ENCODE results near the gene SPAAR.
"Not testable (repeated sequence)": the region's sequence is repeated elsewhere in the genome, so short reads cannot be mapped to it uniquely, and the experiment has no call there.

Gene SPAAR

DNA sequence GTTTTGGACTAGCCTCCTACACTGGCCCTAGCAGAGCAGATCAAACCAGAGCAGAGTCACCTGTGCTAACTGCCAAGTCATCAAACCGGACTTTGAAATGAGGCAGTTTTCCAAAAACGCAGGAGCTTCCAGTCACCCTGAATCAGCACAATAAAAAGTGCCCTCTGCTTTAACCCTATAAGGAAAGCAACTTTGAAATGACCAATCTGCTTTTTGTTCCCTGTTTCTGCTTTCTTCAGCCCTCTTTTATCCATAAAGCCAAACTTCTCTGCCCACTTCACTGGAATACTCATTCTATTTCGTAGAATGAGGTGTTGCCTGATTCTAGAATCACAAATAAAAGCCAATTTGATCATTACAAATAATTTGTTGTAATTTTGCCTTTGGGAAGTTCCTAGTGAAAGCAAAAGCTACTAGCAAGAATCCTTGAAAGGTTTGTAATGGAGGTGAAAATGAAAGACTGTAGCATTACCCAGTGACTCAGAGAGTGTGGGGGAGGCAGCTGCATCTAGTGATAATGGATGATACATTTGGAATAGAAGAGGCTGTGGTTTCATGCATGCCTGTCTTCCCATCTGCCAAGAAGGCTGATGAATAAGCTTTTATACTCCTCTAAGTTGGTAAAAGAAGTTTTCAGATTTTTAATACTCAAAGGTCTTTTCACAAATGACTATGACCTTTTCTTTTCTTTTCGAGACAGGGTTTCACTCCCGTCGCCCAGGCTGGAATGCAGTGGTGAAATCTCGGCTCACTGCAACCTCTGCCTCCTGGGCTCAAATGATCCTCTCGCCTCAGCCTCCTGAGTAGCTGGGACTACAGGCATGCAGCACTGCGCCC, 14.9 kb downstream of the SPAAR start:
- peak; percentile 95 for DNase-seq

DNA sequence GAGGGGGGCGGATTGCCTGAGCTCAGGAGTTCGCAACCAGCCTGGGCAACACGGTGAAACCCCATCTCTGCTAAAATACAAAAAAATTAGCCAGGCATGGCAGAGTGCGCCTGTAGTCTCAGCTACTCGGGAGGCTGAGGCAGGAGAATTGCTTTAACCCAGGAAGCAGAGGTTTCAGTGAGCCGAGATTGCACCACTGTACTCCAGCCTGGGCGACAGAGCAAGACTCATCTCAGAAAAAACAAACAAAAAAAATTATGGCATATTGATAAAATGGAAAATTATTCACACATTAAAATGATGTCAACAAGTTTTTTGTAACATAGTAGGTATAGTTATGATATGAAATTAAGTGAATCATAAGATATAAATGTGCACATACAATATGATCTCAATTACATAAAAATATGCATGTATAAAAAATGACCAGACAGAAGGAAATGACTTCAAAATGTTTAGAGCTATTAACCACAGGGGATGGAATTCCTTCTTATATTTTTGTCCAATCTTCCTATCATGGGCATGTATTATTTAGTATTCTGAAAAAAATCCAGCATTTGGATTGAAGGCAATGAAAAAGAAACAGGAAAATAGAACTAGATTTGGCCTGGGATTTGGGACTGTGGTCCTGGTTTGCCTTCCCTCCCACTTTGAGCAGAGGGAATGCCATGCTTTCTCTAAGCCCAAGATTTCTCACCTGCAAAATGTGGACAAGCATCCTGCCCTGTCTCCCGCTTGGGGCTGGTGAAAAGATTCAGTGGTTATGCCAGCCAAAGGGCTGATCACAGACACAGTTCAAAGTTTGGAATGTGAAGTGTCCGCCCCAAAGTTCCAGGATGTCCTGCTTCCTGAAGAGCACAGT, 19.5 kb downstream of the SPAAR start:
- no peak for DNase-seq

DNA sequence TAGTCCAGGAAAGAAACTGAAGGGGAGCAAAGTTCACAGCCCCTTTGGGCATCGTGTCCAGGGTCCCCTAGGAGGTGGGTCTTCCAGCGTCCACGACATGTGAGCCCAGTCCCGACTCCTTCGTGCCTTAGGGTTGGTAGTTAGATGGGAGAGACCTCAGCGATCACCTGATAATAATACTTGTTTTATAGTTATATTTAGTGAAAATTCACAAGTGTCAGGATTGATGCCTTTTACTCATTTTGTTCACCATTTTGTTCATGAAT, 20.1 kb downstream of the SPAAR start:
- no peak for DNase-seq

DNA sequence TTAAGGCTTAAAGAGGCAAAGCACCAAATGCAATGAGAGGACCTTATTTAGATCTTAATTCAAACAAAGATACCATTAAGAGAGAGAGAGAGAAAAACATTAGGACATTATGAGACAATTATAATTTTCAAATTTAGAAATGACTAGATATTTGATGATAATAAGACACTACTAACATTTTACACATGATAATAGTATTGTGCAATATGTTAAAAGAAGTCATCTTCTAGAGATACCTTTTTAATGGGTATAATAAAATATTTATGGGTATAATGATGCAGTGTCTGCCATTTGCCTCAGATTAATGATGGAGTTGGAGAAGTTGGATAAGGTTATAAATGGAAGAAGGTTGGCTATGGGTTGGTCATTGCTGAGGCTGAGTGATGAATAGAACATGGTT, 21.2 kb downstream of the SPAAR start:
- no peak for DNase-seq

DNA sequence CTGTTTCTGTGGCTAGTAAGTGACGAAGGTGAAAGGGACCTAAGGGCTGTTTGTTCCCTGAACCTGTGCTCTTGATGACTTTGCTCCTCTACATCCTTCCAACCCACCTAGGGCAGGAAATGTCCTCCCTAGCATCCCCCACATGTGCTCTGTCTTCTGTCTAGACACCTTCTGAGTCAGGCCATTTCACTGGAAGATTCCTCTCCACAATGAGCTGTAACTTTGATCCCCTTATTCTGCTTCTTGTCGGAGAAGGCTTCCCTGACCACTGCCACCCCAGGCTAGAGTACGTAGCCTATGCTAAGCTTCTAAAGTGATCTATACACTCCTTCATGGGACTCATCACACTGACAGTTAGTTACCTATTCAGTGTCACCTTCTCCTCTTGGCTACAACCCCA, 21.7 kb downstream of the SPAAR start:
- DNase-seq, result no peak

DNA sequence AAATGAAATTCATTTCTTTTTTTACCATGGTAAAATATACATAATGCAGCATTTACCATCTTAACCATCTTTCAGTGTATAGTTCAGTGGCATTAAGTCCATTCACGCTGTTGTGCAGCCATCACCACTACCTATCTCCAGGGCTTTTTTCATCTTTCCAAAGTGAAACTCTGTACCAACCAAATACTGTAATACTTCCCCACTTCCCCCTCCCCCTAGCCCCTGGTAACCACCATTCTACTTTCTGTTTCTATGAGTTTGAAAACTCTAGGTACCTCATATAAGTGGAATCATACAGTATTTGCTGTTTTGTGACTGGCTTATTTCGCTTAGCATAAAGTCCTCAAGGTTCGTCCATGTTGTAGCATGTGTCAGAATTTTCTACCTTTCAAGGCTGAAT, 23.4 kb downstream of the SPAAR start:
- DNase-seq, result peak; percentile 71

DNA sequence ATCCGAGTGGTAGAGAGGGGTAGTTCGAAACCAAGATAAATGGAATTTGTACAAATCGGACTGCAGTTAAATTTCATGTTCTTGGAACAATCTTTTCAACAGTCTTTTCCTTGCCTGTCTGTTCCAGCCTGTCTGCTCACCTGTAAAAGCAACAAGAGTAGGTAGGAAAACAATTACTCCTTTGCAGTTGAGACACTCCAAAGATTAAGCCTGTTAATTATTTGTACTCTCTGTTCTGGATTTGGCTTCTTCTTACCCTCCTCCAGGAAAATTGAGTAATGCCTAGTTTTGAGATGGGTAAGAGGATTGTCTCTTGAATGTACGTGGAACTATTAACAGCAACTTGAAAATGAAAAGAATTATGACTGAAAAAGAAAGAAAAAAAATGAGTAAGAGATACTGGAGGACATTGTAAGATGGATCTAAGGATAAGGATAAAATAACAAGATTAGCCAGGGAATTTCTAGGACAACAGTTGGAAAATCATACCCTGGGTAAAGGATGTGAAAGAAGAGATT, 24.3 kb downstream of the SPAAR start:
- DNase-seq, result no peak

DNA sequence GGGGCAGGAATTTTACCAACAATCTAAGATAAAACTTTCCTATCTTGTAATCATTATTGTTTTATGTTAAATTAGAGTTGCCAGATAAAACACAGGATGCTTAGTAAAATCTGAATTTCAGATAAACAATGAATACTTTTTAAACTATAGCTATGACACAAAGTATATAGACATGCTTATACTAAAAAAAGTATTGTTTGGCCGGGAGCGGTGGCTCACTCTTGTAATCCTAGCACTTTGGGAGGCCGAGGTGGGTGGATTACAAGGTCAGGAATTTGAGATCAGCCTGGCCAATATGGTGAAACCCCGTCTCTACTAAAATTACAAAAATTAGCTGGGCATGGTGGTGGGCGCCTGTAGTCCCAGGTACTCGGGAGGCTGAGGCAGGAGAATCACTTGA, 24.8 kb downstream of the SPAAR start:
- not testable (repeated sequence) for DNase-seq

DNA sequence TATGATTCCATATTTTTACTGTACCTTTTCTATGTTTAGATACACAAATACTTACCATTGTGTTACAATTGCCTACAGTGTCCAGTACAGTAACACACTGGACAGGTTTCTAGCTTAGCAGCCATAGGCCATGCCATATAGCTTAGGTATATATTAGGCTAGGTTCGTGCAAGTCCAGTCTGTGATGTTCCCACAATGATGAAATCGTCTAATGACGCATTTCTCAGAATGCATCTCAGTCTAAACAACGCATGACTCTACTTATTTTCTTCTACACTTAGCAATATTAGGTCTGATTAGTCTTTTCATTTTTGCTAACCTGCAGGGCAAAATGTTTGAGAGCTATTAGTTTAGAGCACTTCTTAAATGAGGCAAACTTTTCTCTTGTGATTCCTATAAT, 26.0 kb downstream of the SPAAR start:
- DNase-seq, result no peak

DNA sequence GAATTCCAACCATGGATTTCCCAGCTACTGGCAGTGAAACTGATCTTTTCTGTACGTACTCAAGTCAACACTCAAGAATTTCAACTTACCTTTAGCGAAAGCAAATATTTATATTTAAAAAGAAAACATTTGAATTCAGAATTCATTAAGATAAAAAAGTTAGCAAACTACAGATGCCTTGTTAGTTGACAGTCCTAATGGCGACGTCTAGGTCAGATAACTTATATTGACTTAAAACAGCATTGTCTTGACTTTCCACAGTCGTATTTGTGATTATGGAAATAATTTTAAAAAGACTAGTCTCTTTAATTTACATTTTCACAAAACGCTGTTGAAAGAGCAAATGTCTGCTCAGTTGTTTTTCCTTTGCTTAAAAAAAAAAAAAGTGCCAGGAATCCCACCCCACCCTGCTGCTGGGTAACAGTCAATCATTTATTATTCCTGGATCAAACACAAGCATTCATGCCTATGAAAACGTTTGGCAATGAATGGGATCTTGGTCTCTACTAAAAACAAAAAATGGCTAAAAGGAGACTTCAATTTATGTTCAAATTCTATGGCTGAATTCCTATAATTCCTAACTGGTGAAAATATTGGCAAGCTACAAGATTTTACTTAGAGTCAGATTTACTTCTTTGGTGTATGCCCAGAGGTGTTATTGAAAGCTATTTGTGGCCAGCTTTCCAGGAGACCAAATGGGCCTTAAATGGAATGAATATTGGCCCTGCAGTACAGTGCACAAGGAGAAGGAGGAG, 26.6 kb downstream of the SPAAR start:
- DNase-seq, result no peak

DNA sequence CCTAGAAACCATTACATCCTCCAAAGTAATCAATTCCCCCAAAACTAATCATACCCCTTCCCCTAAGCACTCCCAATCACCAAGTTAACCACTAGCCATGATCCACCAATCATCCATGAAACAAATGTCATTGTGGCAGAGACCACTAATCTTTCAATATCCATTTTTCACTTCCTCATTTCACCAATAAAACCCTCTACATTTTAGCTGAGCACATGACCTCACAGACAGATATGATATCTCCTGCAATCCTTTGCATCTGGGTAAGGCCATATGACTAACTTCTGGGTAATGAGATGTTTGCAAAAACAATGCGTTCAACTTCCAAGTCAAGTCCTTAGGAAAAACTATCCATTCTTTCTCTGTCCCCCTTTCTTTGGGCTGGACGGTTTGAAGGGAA, 27.9 kb downstream of the SPAAR start:
- peak; percentile 83 for DNase-seq

DNA sequence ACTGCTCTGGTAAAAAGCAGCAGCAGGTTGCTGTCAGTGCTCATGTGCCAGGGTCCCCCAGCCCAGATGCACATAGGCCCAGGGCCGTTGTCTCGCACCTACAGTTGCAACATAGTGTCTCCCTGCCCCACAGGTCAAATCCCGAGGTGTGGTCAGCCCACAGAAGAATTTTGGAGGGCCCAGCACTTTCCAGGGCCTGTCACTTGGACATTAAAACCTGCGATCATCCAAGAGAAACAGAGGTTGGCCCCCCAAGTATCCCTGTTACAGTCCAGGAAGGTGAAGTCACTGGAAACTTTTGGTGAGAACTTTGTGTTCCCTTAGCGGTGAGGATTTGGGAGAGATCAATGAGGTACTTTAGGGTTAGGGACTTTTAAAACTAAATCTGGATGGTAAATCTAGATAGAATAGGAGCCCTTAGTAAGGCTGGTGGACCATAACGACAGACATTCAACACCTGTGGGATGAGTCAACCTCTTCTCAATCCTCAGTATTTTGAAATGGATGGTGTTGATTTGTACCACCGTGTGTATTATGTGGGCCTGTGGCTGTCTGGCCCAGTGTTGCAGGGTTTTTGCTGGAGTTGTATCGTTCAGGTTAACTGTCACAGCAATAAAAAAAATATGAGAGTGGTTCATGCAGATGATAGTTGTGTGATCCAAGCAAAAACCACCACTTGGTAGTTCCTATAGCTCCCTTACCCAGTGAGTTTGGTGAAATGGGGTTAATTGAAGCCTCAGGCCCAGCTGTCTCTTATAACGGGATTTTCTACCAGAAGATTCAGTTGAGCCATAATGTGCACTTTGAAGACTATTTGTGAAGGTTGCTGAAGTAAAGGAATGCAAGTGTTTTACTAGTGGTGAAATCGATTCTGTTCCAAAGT, 29.4 kb downstream of the SPAAR start:
- DNase-seq, result no peak

DNA sequence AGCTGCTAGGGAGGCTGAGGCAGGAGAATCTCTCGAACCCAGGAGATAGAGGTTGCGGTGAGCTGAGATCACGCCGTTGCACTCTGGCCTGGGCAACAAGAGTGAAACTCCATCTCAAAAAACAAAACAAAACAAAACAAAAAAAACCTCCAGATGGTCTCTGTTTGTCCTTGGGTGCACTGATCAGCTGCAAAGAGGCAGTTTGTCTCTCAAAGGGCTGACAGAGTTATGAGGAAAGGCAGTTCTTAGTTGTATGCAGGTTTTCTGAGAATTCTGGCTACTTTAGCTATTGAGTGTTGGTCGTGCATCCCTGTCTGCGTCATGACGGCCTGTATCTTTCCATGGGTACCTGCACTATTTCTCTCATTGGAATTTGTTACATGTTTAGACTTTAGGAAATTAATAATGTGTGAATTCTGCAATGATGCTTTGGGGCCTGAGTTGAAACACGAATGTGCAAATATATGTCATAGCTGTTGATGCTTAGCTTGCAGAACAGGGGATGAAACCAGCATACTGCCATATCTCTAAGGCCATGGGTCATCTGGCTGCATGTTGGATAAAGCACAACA, 30.5 kb downstream of the SPAAR start:
- DNase-seq, result no peak

DNA sequence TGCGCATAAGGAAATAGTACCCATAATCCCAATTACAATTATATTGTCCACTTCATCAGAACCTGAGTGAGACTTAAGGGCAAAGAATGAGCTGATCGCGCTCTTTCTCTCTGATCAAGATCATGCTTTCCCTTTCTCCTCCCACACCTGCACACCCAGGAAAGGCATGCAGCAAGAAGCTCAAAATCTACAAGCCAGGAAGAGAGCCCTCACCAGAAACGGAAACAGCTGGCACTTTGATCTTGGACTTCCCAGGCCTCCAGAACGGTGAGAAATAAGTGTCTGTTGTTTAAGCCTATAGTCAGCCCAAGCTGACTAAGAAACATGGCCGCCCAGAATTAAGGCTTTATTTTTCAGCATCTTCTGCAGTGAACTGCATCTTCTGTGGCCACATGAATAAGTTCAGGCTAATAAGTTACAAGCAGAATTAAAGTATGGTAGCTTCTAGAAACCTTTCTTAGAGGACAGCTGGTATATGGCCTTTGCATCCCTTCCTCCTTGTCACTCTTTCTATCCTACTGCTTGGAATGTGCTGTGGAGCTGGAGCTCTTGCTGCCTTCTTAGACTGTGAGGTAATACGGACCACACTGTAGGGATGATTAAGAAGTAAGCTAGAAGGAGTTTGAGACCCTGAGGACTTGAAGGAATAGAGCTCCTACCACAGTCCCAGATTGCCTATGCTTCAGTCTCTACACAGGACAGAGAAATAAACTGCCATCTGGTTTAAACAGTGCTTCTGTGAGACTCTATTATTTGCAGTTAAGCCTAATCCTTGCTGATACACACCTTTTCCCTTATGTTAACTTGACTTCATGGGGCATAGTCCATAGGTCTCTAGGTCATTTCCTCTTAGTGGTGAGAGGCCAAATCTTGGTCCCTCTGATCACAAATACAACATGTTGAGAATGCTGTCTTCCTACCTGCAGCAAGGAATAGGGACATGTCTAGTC, 31.4 kb downstream of the SPAAR start:
- no peak for DNase-seq

DNA sequence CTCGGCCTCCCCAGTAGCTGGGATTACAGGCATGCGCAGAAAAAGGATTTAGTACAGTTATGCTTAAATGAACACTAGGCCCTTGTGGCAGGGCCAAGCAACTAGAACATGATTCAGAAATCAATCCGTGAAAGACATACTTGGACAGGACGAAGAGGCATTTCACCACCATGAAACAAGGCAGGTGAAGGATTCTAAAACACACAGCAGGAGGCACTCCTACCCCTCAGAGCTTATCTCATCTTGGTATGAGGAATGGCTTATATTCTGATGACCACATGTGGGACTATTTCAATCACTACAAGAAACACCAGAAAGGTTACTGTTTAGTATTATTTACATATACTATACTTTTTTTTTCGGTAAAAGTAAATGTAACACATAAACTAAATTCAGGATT, 33.0 kb downstream of the SPAAR start:
- no peak for DNase-seq

DNA sequence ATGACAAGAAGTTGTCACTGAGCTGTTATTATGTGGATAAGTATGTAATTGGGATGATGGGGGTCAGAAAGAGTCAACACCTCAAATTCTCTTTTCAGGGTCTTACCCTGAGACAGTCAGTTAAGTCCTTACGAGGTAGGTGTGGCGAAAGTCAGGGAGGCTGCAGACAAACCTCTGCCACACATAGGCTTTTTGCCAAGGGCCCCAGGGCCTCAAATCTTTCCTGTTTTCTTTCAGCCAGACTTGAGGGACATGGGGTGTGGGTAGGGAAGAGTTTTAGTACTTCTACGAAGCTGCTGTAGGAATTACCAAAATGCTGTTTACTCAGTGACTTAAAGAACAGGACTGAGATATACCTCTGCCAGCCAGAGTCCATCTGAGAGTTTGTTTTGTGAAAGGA, 34.9 kb downstream of the SPAAR start:
- no peak for DNase-seq

DNA sequence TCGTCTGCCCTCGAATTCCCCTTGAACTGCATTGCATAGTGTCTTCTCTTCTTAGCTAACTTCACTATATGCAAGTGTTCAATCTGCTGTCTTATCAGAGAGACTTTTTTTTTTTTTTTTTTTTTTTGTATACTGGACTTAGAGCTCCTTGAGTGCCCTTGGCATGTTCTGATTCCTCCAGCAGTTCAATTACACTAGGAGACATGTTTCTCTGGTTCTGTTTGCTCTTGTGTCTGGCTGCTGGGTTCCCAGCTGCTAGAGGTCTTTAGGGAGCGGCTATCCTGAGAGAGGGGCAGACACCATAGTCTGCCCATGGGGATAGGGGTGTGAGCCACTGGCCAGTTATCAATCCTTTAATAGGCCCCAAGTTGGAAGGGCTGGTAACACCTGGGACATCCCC, 35.6 kb downstream of the SPAAR start:
- peak; percentile 41 for DNase-seq

DNA sequence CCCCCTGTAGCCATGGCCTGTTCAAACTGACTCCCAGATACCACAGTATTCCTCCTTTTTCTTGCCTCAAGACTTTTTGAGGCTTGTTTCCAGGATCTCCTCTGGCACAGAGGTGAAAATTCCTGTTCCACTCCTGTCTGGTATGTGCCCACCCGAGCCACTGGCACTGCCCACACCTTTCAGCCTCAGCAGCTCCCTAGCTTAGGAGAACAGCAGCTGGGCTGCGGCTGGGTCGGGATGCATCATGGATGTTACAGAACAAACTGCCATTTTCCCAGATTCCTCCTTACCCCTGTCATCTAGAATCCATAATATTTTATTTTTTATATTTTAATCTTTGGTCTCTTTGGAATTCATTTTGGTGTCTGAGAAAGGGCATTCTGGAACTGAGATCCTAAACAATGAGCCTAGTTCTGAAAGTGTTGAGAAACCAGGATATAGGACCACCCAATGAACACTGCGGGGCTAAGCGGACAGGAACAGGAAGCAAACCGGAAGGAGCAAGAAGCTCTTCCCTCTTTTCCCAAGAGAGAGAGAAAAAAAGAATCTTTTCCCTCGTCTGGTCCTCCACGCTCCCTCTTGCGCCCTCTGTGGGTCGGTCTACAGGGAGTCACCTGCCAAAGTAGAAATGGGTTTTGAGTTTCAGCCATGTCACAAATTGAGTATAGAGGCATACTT, 36.2 kb downstream of the SPAAR start:
- peak; percentile 95 for DNase-seq

DNA sequence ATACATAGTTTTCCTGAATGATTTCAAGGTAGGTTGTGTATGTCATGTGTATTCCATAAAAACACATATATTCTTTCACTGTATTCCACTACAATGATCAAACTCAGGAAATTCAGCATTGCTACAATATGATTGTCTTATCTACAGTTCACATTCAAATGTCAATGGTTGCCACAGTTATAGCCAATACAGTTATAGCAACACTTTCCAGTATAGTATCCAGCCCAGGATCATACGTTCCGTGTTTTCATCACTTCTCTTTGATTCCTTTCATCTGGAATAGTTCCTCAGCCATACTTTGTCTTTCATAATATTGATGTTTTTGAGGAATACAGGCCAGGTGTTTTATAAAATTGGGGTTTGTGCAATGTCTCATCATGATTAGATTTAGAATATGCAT, 39.2 kb downstream of the SPAAR start:
- no peak for DNase-seq

DNA sequence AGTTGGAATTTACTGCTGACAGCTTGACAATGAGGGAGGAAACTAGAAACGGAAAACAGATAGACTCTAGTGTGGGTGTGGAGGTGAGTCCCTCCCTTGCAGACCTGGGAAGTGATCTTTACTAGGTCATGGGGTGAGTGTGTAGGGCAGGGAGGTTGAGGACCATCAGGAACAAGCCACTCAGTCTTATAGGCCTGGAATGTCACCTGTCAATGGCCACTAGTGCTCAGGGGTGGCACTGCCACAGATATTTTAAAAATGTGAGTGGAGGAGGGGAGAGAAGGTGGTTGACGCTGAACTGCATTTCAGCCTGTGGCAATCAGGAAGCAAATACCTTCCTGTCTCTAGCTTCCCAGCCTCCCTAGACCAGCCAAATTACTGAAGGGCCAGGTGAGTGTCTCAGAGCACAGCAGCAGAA, 39.6 kb downstream of the SPAAR start:
- DNase-seq, result no peak
